ENCODE data around the gene ZNF48.

ZNF48 gene

DNA sequence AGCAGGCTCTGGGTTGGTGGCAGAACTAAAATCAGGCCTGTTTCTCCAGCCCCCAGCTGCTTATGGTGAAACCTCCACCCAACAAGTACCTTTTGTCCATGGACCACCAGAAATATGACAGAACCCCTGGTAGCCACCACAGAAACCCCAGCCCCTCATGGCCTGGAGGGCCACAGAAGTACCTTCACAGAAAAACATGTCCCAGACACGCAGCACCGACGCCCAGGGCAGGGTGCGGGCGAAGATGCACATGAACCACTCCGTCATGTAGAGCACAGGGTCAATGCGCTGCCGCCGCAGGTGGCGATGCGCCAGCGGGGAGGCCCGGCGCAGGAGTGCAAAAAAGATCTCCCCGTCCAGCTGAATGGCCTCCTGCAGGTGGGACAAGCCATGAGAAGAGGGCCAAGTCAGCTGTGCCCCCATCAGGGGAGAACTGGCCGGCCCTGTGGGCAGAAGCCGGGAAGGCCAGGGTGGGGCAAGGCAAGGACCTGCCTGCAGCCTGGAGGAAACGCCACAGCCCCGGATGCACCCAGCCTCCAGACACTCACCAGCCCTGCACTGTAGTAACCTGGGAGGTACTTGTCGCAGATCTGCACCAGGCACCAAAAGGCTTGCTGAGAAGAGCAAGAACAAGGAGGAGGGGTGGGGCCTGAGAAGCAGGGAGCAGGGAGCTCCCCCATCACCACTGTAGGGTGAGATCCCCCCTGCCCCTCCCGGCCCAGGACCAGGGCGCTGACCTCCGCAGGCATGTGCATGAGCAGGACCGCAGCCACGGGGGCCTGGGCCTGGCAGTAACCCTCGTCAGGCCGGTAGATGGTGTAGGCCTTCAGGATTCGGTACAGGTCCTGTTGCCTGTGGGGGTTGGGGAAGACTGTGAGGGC is 36.0 kb upstream of the ZNF48 start:
- no peak for DNase-seq (ENCODE audit: low read depth in 2 of 2)

DNA sequence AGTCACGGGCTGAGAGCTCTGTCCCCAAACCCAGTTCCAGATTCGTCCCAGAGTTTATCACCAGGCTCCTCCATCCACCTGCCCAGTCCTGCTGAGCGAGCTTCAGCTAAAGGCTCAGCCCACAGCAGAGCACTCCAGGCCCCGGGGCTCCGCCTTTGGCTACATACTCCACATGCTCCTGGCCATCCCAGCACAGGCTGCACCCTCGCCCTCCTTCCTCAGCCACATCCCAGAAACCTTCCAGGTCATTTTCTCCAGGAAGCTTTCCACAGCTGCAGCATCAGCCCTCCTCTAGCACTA is 35.4 kb upstream of the ZNF48 start:
- DNase-seq (ENCODE audit: low read depth in 2 of 2), result no peak

DNA sequence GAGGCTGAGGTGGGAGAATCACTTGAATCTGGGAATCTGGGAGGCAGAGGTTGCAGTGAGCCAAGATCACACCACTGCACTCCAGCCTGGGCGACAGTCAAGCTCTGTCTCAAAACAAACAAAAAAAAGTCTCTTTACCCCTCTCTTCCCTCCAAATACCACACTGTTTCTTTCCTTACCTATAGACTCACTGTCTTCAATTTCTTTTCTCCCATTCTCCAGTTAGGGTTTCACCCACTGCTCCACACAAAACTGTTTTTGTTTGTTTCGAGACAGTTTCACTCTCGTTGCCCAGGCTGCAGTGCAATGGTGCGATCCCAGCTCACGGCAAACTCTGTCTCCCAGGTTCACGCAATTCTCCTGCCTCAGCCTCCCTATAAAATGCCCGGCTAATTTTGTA is 34.0 kb upstream of the ZNF48 start:
- no peak for DNase-seq (ENCODE audit: low read depth in 2 of 2)

DNA sequence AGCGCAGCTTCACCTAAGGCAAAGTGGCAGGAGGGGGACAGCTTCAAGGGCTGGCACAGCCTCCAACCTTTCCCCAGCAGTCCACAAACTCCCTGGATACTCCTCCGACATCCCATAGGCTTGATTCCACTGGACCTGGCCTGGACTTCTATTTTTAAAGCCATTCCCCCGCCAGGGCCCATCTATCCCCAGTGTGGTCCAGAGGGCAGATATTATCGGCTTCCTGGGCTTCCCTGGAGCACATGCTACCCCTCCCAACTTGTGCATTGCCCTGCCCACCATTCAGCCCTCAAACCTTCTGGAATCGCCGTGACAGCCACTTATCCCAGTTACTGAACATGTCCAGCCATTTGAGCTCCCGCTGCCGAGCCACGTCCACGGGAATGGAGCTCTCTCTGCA is 30.0 kb upstream of the ZNF48 start:
- no peak for DNase-seq (ENCODE audit: low read depth in 2 of 2)

DNA sequence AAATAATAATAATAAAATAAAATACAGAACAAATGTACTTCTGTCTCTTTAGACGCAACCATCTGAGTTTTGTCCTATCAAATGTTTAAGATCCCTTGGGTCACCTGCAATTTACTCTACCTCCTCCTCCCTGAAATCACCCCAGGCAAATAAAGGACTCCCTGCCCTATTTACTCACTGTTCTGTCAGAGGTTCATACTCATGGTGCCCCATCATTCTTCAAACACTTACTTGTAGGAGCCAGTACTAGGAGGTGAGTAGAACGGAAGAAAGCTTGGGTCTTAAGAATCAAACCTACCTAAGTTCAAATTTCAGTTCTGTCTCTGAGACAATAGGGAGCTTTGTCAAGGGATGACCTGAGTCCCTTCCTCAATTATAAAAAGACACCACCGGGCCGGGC is 28.7 kb upstream of the ZNF48 start:
- no peak for DNase-seq (ENCODE audit: low read depth in 2 of 2)

DNA sequence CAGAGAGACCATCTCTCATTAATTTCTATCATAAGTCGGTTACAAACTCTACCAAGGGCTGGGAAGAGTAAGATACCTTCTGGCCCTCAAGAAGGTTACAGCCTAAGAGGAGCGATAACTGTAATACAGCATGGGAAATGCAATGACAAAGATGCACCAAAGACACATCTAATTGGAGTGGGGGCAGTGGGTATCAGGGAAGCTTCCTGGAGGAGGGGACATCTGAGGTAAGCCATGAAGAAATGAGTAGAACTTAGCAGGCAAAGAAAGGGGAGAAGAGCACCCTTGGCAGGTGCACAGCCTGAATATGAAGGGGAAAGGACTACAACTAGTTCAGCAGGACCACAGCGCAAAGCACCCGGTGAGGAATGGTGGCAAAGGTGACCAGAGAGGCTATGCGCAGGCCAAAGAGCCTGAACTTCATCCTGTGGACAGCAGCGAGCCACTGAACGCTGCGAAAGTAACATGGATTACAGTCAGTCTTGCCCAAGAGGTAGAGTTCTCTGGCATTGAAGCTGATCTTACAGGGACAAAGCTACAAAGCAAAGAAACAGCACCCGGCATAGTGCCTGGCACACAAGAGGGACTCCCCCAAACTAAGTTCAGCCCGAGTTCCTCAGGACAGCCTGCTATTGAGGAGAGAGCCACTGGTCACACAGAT is 27.7 kb upstream of the ZNF48 start:
- no peak for DNase-seq (ENCODE audit: low read depth in 2 of 2)

DNA sequence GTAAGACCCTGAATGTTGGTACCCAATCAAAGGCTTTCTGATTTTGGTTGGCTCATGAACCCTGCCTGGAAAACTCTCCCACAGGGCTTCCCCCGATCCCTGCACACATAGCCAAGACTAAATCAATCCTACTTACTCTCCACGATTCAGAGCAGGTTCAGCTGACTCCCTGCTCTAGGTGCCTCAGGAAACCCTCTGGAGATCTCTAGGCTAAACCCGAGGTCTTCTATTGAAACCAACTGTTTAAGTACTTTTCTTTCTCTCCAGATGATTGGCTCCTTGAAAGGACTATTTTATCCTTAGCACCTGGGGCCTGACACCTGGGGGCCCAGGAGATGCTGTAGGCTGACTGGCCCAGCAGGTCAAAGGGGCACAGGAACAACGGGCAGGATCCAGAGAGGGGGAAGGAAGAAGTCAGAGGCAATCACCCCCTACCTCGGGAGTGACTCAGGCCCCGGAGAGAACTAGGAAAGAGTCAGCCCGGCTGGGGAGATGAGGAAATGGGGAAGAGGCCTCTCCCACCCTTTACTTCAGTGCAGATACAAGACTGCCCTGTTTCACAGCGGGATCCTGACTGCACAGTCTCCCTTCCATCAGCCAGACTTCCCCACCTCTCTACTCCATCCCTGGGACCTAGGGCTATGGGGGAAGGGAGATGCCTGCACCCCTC is 27.0 kb upstream of the ZNF48 start:
- DNase-seq (ENCODE audit: low read depth in 2 of 2), result no peak

DNA sequence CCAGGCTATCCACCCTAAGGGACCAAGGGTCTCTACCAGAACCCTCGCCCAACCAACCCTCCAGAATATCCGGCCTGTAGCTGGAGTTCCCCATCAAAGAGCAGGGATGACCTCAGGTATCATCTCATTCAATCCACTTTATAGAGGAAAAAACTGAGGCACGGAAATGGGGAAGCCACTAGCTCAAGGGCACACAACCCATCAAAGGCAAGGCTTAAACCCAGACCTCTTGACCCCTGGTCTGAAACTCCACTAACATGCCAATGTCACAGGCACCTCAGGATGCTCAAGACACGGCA is 26.5 kb upstream of the ZNF48 start:
- DNase-seq (ENCODE audit: low read depth in 2 of 2), result no peak

DNA sequence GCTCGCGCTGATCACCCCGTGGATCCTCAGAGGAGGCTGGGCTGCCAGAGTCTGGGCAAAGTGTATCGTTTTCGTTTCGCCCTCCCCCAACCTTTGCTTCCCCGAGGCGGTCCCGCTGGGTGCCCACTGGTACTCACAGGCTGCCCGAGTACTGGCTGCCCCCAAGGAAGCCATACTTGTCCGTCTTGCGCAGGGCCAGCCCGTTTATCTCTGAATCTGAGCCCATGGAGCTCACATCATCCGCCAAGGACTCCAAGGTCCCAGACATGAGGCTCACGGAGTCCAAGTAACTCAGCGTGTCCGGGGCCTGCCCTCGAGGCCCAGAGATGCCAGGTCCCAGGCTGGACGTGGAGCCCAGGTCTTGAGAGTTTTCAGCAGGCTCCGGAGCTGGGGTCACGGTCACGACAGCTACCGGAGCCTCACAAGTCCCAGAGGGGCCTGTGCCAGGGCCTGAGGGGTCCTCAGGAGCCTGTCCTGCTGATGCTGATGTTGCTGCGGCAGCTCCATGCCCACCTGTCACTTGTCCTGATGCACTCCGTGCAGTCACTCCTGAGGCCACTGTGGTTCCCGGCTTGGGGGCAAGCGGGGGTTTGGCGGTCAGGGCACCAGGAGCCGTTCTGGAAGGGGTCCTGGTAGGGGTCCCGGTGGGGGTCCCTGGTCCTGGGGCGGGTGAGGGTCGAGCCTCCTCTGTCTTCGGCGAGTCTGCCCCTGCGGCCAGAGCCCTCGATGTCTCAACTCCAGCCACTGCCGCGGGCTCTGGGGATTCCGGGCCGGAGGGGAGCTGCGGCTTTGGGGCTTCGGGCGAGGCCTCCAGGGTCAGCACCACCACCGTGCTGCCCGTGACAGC is 25.9 kb upstream of the ZNF48 start:
- no peak for DNase-seq (ENCODE audit: low read depth in 2 of 2)

DNA sequence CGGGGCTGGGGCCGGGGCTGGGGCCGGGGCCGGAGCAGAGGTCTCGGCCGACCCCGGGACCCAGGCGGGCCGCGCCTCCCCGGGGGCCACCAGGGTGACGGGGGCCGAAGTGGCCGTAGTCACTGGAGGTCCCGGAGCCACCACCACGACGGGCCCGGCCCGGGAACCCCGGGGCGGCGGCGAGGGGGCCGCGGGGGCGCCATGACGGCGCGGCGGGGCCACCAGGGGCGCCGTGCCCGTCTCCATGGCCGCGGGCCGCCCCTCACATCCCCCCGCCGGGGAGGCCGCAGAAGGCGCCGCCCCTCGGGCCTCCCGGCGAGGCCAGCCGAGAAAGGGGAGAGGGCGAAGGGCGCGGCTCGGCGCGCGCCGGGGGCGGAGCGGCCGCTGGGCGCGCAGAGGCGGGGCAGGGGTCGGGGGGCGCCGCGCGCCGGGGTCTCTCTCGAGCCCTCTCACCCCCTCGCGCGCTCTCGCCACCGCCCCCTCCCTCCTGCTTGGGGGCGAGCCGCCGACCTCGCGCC is 25.2 kb upstream of the ZNF48 start:
- DNase-seq (ENCODE audit: low read depth in 2 of 2), result no peak

DNA sequence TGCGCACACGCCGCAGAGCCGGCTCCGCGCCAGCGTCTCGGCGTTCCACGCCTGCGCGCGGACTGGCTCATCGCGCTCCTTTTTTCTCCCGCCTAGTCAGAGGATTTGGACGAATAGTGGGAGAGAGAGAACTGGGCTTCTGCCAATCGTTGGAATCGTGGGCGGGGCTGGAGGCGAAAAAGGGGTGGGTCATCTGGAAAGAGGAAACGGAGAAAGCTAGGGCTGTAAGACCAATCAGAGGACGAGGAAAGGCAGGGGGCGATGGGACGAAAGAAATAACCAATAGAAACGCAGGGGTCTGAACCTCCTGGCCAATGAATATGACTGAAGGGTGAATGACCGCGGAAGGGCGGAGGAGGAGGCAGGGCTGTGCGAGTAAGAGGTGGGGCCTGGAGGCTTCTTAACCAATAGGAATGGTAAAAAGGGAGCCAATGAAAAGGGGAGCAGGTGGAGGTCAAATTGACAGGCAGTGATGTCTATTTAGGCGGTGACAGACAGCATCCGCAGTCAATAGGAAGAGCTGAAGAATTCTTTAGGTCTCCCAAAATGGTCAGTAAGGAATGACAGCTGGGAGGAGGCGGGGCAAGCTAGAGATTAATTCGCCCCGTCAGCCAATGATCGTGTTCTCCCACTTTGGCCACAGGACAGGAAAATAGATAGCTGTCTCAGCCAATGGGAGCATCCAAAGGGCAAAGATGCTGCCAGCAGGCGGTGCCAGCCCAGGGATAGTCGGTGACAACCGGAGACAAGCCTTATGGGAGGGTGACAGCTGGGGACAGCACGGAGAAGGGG is 24.6 kb upstream of the ZNF48 start, which contains the start of gene TBC1D10B:
Gene TBC1D10B (minus strand): TSS at position 39 of the 792 bp plus-strand sequence. CDS start 311 bp downstream, outside the sequence.
- DNase-seq (ENCODE audit: low read depth in 2 of 2), result peak; percentile 97 to 98

DNA sequence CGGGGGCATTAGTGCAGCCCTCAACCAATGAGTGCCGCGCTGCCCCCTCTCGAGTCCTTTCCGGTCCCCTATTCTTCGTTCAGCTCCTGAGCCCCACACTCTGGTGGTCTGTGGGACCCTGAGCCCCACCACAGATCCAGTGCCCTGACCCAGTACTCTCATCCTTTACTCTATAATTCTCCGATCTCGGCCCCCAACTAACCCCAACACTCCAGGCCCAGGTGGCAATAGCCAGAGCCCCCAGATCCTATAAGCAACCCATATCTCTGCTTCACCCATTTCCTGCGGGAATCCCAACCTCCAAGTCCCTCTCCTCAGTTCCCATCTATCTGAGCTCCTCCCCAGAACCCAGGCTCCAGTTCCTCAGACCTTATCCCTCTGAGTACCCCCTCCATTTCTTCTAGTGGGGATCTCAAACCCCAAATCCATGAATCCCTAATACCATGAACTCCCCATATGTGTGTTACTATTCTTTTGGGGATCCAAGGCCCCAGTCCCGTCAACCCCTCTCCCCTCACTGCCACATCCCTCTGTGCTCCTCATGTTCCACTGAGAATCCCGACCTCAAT is 23.9 kb upstream of the ZNF48 start:
- DNase-seq (ENCODE audit: low read depth in 2 of 2), result no peak

DNA sequence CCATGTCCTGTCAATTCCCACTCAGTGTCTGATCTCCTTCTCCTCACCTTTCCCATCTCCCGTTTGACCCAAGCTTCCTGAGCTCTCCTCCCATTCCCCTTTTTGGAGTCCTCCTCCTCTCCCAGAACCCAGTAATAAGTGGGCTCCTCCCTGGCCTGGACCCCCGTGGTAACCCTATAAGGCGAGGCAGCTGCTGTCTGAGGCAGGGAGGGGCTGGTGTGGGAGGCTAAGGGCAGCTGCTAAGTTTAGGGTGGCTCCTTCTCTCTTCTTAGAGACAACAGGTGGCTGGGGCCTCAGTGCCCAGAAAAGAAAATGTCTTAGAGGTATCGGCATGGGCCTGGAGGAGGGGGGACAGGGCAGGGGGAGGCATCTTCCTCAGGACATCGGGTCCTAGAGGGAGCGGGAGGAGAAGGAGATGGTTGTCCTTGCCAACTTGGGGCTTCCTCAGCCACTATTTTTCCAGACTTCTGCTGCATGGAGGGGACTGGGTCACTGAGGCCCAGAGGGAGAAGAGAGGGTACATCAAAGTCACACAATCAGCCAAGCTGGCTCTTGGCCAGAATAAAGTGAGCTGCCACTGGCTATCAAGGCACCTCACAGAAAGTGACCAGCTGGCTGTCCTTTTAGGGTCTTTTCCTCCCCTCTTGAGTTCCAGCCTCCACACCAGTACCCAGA is 23.0 kb upstream of the ZNF48 start:
- DNase-seq (ENCODE audit: low read depth in 2 of 2), result no peak

DNA sequence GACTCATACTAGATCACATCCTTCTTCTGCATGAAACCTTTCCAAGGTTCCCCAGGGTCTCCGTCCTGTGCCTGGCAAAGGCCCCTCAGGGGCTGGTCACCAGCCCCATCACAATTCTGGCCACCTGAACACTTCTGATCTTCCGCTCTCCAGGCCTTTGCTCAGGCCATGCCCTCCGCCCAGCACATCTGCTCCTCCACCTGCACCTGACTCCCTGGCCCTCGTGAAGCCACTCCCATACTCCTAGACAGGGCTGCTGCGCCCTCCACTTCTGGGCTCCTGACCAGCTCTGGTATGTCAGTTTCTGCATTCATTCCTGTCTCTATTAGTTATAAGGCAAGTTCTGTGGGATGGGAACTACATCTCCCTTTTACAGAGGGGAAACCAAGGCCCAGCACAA is 22.5 kb upstream of the ZNF48 start:
- DNase-seq (ENCODE audit: low read depth in 2 of 2), result no peak

DNA sequence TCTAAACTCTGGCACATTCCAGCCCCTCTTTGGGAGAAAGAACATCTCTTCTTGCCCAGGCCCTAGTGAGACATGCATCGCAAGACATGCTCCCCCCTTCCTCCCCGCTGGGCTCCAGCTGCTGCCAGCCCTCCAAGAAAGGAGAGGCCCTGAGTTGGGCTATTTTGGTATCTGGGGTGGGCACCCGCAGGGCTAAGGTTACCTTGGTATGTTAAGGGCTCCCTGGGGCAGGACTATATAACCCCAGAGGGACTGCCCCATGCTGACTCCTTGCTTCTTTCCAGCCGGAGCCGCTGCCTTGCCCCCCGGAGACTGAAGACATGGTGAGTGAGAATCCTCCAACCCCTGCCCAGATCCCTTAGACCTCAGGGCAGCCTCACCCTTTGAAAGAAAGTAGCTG is 20.7 kb upstream of the ZNF48 start, which contains the start of gene MYL11:
Gene MYL11 (plus strand): TSS at position 265 of the 400 bp plus-strand sequence. CDS start 56 bp downstream, at position 321.
- no peak for DNase-seq (ENCODE audit: low read depth in 2 of 2)

DNA sequence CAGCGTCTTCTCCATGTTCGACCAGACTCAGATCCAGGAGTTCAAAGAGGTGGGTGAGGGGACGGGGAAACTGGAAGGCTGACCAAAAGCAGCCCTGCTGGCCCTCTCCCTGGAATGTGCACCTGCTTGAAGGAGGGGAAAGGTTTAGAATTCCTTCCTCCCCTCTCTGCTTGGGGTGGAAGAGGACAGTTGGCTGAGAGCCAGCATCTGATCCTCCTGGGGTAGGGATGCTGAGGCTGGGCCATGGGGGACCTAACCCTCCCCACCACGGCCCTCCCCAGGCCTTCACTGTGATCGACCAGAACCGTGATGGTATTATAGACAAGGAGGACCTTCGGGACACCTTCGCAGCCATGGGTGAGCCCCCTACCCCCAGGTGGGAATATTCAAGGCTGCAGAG is 19.4 kb upstream of the ZNF48 start:
- DNase-seq (ENCODE audit: low read depth in 2 of 2), result no peak

DNA sequence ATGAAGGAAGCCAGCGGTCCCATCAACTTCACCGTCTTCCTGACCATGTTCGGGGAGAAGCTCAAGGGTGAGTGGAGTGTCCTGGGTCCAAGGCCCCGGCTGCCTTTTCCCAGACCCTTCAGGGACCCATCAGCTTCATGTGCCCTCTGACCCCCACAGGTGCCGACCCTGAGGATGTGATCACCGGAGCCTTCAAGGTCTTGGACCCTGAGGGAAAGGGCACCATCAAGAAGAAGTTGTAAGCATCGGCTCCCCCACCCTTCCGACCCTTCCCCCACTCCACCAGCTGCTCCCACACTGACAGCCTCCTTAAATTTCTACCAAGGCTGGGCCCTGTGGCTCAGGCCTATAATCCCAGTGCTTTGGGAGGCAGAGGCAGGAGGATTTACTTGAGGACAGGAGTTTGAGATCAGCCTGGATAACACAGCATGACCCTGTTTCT is 18.7 kb upstream of the ZNF48 start:
- DNase-seq (ENCODE audit: low read depth in 2 of 2), result no peak

DNA sequence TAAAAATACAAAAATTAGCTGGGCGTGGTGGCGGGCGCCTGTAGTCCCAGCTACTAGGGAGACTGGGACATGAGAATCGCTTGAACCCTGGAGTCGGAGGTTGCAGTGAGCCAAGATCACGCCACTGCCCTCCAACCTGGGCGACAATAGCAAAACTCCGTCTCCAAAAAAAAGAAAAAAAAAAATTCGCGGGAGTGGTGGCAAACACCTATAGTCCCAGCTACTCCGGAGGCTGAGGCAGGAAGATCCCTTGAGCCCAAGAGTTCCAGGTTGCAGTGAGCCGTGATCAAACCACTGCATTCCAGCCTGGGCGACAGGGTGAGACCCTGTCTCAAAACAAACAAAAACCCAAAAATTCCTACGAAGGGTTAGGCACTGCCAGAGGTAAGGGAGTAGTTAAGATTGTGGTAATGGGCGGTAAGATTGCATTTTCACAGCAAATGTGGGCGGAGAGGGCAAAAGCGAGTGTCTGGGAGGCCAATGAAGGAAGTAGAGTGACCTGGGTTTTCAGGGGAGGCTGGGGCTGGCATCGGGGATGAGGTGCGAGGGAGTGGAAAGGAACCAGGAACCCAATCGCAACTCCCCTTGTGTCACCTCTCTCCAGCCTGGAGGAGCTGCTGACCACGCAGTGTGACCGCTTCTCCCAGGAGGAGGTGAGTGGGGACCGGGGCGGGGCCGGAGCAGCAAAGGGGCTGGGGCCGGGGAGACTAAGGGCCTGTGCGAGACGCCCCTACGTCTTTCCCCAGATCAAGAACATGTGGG is 18.0 kb upstream of the ZNF48 start:
- no peak for DNase-seq (ENCODE audit: low read depth in 2 of 2)

DNA sequence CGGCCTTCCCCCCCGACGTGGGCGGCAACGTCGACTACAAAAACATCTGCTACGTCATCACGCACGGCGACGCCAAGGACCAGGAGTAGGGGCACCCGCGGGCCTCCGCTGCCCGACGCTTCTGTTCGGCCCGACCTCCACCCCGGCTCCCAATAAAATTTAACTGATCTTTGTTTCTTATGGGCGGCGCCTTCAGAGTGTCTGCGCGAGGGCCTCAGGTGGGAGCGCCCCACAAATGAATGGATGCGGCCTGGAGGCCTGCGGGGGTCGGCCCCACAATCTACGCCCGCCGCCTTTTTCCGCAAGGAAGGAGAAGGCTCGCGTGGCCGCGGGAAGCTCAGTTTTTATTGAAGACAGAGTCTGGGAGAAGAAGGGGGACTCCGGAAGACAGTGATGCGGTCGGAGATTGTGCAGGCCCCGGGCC is 17.4 kb upstream of the ZNF48 start:
- peak; percentile 82 for DNase-seq (ENCODE audit: low read depth in 2 of 2)
